ENCODE measurements around the gene OSER1. TPM values are rescaled to one million over a fixed set of nuclear protein-coding genes. Genes with fewer than 3 reads are reported as not detected.

Gene OSER1
- total RNA-seq, 1 donor from 2014 or later = 11.8 TPM

- DNase-seq (ENCODE audit: low spot score) (no peak), ATAC-seq (no peak)
Measured at GRCh38 chr20:44180814-44181213, 29.8 kb downstream of the OSER1 start.

- ATAC-seq (no peak), DNase-seq (ENCODE audit: low spot score) (no peak)
Measured at GRCh38 chr20:44176833-44177534, 33.6 kb downstream of the OSER1 start.

- no peak for ATAC-seq
- no peak for DNase-seq (ENCODE audit: low spot score)
Measured at GRCh38 chr20:44174996-44175765, 35.4 kb downstream of the OSER1 start.

GRCh38 chr20:44173846-44174245, 36.7 kb downstream of the OSER1 start:
- DNase-seq (ENCODE audit: low spot score) = no peak
- no peak for ATAC-seq

- no peak for DNase-seq (ENCODE audit: low spot score)
- ATAC-seq = no peak
Measured at GRCh38 chr20:44173116-44173515, 37.5 kb downstream of the OSER1 start.

- DNase-seq (ENCODE audit: low spot score) (no peak), ATAC-seq (no peak)
Measured at GRCh38 chr20:44172572-44172950, 38.0 kb downstream of the OSER1 start.

- DNase-seq (ENCODE audit: low spot score) = no peak
- no peak for ATAC-seq
Measured at GRCh38 chr20:44171775-44172571, 38.6 kb downstream of the OSER1 start.

GRCh38 chr20:44170816-44171410, 39.7 kb downstream of the OSER1 start:
- no peak for DNase-seq (ENCODE audit: low spot score)
- no peak for ATAC-seq

- DNase-seq (ENCODE audit: low spot score) = no peak
- ATAC-seq = no peak
Measured at GRCh38 chr20:44167736-44168135, 42.8 kb downstream of the OSER1 start.

- DNase-seq (ENCODE audit: low spot score) = no peak
- no peak for ATAC-seq
Measured at GRCh38 chr20:44166477-44166876, 44.1 kb downstream of the OSER1 start.

GRCh38 chr20:44166008-44166407, 44.6 kb downstream of the OSER1 start:
- DNase-seq (ENCODE audit: low spot score) (no peak), ATAC-seq (no peak)

GRCh38 chr20:44160133-44160532, 50.4 kb downstream of the OSER1 start:
- no peak for ATAC-seq
- DNase-seq (ENCODE audit: low spot score) = no peak

- no peak for ATAC-seq
- no peak for DNase-seq (ENCODE audit: low spot score)
Measured at GRCh38 chr20:44159711-44160110, 50.9 kb downstream of the OSER1 start.

- ATAC-seq = no peak
- DNase-seq (ENCODE audit: low spot score) = no peak
Measured at GRCh38 chr20:44159125-44159524, 51.4 kb downstream of the OSER1 start.

- DNase-seq (ENCODE audit: low spot score) (no peak), ATAC-seq (no peak)
Measured at GRCh38 chr20:44157061-44157460, 53.5 kb downstream of the OSER1 start.

GRCh38 chr20:44154521-44155001, 56.0 kb downstream of the OSER1 start:
- DNase-seq (ENCODE audit: low spot score) = no peak
- no peak for ATAC-seq

- no peak for ATAC-seq
- no peak for DNase-seq (ENCODE audit: low spot score)
Measured at GRCh38 chr20:44153636-44154043, 56.9 kb downstream of the OSER1 start.

- DNase-seq (ENCODE audit: low spot score) = no peak
- no peak for ATAC-seq
Measured at GRCh38 chr20:44151621-44152416, 58.8 kb downstream of the OSER1 start.

- ATAC-seq (no peak), DNase-seq (ENCODE audit: low spot score) (no peak)
Measured at GRCh38 chr20:44146272-44146671, 64.3 kb downstream of the OSER1 start.

All from left lobe of liver (tissue), 2 donors.